GM23248 (cell line): ENCODE results near the gene KAZALD1. TPM values are rescaled to one million over a fixed set of nuclear protein-coding genes. Genes with fewer than 3 reads are reported as not detected.
A peak's percentile ranks its signal among the peaks of the same experiment; 100 is the strongest.

Experiments
- DNase-seq: peaks from one replicate; pipeline ENCODE4 v3.0.0-alpha.2; 2015
- H2AFZ ChIP-seq: fragments of 200-600 bp; sonication (generic); 2 replicates; pipeline ENCODE4 v1.6.1; 2016; ENCODE audit warnings: antibody characterized with exemption
- H3F3A ChIP-seq: fragments of 200-600 bp; sonication (generic); 2 replicates; pipeline ENCODE4 v1.6.1; 2016; ENCODE audit warnings: mild to moderate bottlenecking, antibody characterized with exemption, mixed run types; ENCODE audit not compliant: insufficient read depth
- H3K27ac ChIP-seq: fragments of 200-600 bp; sonication (generic); 2 replicates; pipeline ENCODE4 v1.5.1; 2016; ENCODE audit warnings: mild to moderate bottlenecking
- H3K27me3 ChIP-seq: fragments of 200-600 bp; sonication (generic); replicated peaks from 2 replicates; pipeline ENCODE4 v1.6.1; 2016; ENCODE audit warnings: mild to moderate bottlenecking; ENCODE audit not compliant: insufficient read depth
- H3K36me3 ChIP-seq: fragments of 200-600 bp; sonication (generic); 2 replicates; pipeline ENCODE4 v1.6.1; 2016; ENCODE audit warnings: low read depth, mild to moderate bottlenecking
- H3K4me1 ChIP-seq: fragments of 200-600 bp; sonication (generic); 2 replicates; pipeline ENCODE4 v1.6.1; 2016; ENCODE audit warnings: mild to moderate bottlenecking; ENCODE audit not compliant: insufficient read depth
- H3K4me2 ChIP-seq: fragments of 200-600 bp; sonication (generic); one replicate; pipeline ENCODE4 v1.6.1; 2016; ENCODE audit warnings: mild to moderate bottlenecking; ENCODE audit not compliant: unreplicated experiment
- H3K4me3 ChIP-seq: fragments of 200-600 bp; sonication (generic); 2 replicates; pipeline ENCODE4 v1.5.1; 2016; ENCODE audit warnings: mild to moderate bottlenecking
- H3K79me2 ChIP-seq: fragments of 200-600 bp; sonication (generic); 2 replicates; pipeline ENCODE4 v1.6.1; 2016; ENCODE audit warnings: mild to moderate bottlenecking; ENCODE audit not compliant: insufficient read depth
- H3K9ac ChIP-seq: fragments of 200-600 bp; sonication (generic); 2 replicates; pipeline ENCODE4 v1.6.1; 2016; ENCODE audit warnings: mild to moderate bottlenecking
- H3K9me2 ChIP-seq: fragments of 200-600 bp; sonication (generic); 2 replicates; pipeline ENCODE4 v1.6.1; 2016; ENCODE audit warnings: mixed run types, mild to moderate bottlenecking, moderate library complexity; ENCODE audit not compliant: insufficient read depth
- H3K9me3 ChIP-seq: fragments of 200-600 bp; sonication (generic); one replicate; pipeline ENCODE4 v1.6.1; 2017; ENCODE audit warnings: low read depth
- H4K20me1 ChIP-seq: fragments of 200-600 bp; sonication (generic); 2 replicates; pipeline ENCODE4 v1.6.0; 2016; ENCODE audit not compliant: insufficient read depth
- EZH2 ChIP-seq: fragments of 200-600 bp; sonication (generic); IDR thresholded peaks from 2 replicates; pipeline ENCODE4 v1.6.1; 2018; ENCODE audit warnings: antibody characterized with exemption, mild to moderate bottlenecking; ENCODE audit not compliant: insufficient read depth, poor library complexity, severe bottlenecking
- EZH2phosphoT487 ChIP-seq: fragments of 200-600 bp; sonication (generic); IDR thresholded peaks from 2 replicates; pipeline ENCODE4 v1.6.1; 2018; ENCODE audit warnings: antibody characterized with exemption, moderate library complexity, mild to moderate bottlenecking, low read depth; ENCODE audit not compliant: insufficient read depth
- WGBS, 2 experiments: methylation state at CpG; one replicate each; pipeline ENCODE4 v1.1.6; 2015 to 2017; ENCODE audit warnings: low lambda C conversion rate in 2 of 2, low coverage in 1 of 2; ENCODE audit errors: missing lambda C conversion rate in 2 of 2; 5-methylcytosine and 5-hydroxymethylcytosine counted together
- in situ Hi-C: fragments of 300-500 bp; cut with MboI; formaldehyde crosslinking; loops from 2 replicates; pipeline ENCODE4 v1.15.0; 2020
- polyA plus RNA-seq: library from polyadenylated mRNA; unstranded; fragments of >200 nt; fragmentation: Nextera tagmentation; extraction: Ambion mirVana; gene quantifications from 2 replicates; pipeline ENCODE4 v1.2.1, GENCODE V29; 2016
- total RNA-seq: library from RNA; depleted of rRNA; stranded (reverse); fragments of >200 nt; shearing (Covaris generic); gene quantifications from 2 replicates; pipeline ENCODE4 v1.2.3, GENCODE V29; 2014

The KAZALD1 gene
- total and polyA plus RNA-seq, 2 experiments from 2014 or later = 34.4 to 62.6 TPM

DNA sequence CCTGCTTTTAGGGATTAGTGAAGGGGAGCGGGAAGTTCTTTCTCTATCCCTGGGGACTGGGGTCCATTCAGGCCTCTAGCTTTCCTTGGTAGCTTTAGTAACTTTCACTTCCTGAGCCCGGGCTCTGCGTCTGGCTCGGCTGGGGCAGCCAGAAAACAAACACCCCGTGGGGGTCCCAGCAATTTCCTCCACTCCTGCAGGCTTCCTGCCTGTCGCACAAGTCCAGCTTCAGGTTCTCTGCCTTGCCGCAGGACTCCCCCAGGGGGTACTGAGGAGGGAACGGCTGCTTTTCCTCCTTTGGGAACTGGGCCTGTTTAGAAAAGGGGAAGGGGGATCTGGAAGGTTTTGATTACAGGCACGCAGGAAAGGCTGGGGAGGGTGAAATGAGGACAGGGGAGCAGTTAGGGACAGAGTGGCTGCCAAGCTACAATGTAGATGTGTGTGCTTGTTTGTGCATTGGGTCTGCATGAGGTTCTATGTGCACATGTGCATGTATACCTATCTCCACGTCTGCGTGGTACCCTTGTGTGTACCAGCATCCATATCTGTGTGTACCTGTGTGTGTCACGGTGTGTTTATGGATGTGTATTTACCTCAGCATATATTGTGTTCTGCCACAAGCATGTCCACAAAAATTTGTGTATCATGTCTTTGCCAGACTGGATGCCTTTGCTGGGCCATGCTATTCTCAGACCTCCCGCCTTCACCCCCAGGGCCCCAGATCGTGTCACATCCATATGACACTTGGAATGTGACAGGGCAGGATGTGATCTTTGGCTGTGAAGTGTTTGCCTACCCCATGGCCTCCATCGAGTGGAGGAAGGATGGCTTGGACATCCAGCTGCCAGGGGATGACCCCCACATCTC lies 2.0 kb downstream of the KAZALD1 start:
- Histone ChIP-seq H3K27ac (no peak overlapping the region), H3K27me3 (no peaks in the 10 kb centered on the region), H3K4me1 (peaks cover 24% of the 10 kb centered on the region), H3K4me2 (peak overlapping the region; percentile 95), H3K36me3 (no peaks in the 10 kb centered on the region), H3F3A (peaks cover 20% of the 10 kb centered on the region), H2AFZ (no peak overlapping the region), H3K9me2 (no peaks in the 10 kb centered on the region), H3K79me2 (peaks cover 36% of the 10 kb centered on the region), H3K9ac (0 out of 2 replicates have a peak overlapping the region, but pooled peaks have one; percentile 93), H3K9me3 (no peaks in the 10 kb centered on the region), H4K20me1 (no peaks in the 10 kb centered on the region), H3K4me3 (no peak overlapping the region; the same call in 1 of the 2 replicates)
- TF ChIP-seq EZH2phosphoT487 (no peak), EZH2 (no peak)
- in situ Hi-C loops = no loop called here
- no peak for DNase-seq
- WGBS, 2 experiments = 68 to 77% methylated on average over 14 to 15 of the region's 15 CpGs

DNA sequence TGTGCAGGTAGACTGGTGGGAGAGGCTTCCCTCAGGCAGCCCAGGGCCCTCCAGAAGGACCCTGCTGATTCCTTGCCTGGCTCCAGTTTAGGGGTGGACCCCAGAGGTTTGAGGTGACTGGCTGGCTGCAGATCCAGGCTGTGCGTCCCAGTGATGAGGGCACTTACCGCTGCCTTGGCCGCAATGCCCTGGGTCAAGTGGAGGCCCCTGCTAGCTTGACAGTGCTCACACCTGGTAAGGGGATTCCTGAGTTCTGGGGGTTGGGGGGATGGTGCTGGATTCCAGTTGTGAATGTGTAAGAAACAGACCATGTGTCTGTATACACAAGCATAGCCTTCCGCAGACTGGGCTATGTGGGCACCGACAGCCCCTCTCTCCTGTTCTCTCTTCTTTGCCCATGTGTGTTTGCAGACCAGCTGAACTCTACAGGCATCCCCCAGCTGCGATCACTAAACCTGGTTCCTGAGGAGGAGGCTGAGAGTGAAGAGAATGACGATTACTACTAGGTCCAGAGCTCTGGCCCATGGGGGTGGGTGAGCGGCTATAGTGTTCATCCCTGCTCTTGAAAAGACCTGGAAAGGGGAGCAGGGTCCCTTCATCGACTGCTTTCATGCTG lies 2.7 kb downstream of the KAZALD1 start:
- no peak overlapping the region for H3K9ac ChIP-seq
- in situ Hi-C loops = no loop called here
- no peaks in the 10 kb centered on the region for H3K9me2 ChIP-seq
- H3K27me3 ChIP-seq = no peaks in the 10 kb centered on the region
- no peak for DNase-seq
- H4K20me1 ChIP-seq = no peaks in the 10 kb centered on the region
- peak overlapping the region; percentile 91; the same call in 1 of the 2 replicates for H3K27ac ChIP-seq
- peaks cover 20% of the 10 kb centered on the region for H3F3A ChIP-seq
- H3K36me3 ChIP-seq = no peaks in the 10 kb centered on the region
- no peak overlapping the region for H3K4me2 ChIP-seq
- 88 to 90% methylated on average over 9 of the region's 9 CpGs for WGBS, 2 experiments
- H2AFZ ChIP-seq = no peak overlapping the region
- no peak overlapping the region for H3K4me3 ChIP-seq
- TF ChIP-seq EZH2phosphoT487 (no peak), EZH2 (no peak)
- no peaks in the 10 kb centered on the region for H3K9me3 ChIP-seq
- H3K4me1 ChIP-seq = peaks cover 24% of the 10 kb centered on the region
- H3K79me2 ChIP-seq = peaks cover 28% of the 10 kb centered on the region

DNA sequence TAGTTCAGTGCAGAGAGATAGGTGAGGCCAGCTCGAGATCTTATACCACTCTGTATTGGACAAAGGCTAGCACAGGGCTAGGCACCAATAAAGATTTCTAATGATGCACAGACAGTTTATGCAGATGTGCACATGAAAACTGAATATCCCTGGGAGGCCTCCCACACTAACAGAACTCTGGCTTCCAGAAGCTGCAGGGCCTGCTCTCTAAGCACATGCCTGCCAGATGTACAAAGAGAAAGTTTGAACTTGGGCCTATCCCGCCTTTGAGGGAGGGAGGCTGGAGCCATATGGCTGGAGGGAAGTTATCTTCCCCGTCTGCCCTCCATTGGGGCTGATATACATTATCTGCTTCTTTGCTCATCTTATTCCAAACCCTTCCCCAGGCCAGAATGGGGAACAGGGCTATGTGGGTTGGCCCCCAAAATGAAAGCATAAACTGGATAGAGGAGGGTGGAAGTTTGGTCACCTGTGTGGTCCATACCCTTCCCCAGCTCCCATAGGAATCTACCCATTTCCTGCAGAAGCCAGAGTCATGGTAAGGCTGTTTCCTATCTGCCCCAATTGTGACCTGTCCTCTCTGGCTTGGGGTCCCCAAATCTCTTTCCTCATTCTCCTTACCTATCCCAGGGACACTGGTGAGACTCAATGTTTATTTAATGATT lies 3.8 kb downstream of the KAZALD1 start:
- DNase-seq = peak; percentile 76
- Histone ChIP-seq H3K79me2 (peaks cover 21% of the 10 kb centered on the region), H3K27ac (peak overlapping the region; percentile 91), H3K27me3 (no peaks in the 10 kb centered on the region), H3K4me1 (peaks cover 24% of the 10 kb centered on the region), H3K4me3 (peak overlapping the region; percentile 76), H3F3A (peaks cover 15% of the 10 kb centered on the region), H3K9ac (peak overlapping the region; percentile 84), H3K36me3 (no peaks in the 10 kb centered on the region), H2AFZ (peak overlapping the region; percentile 70), H3K4me2 (peak overlapping the region; percentile 94), H3K9me3 (no peaks in the 10 kb centered on the region), H4K20me1 (no peaks in the 10 kb centered on the region), H3K9me2 (no peaks in the 10 kb centered on the region)
- in situ Hi-C loops = no loop called here
- TF ChIP-seq EZH2 (no peak), EZH2phosphoT487 (no peak)
- 26 to 27% methylated on average over 3 of the region's 3 CpGs for WGBS, 2 experiments

DNA sequence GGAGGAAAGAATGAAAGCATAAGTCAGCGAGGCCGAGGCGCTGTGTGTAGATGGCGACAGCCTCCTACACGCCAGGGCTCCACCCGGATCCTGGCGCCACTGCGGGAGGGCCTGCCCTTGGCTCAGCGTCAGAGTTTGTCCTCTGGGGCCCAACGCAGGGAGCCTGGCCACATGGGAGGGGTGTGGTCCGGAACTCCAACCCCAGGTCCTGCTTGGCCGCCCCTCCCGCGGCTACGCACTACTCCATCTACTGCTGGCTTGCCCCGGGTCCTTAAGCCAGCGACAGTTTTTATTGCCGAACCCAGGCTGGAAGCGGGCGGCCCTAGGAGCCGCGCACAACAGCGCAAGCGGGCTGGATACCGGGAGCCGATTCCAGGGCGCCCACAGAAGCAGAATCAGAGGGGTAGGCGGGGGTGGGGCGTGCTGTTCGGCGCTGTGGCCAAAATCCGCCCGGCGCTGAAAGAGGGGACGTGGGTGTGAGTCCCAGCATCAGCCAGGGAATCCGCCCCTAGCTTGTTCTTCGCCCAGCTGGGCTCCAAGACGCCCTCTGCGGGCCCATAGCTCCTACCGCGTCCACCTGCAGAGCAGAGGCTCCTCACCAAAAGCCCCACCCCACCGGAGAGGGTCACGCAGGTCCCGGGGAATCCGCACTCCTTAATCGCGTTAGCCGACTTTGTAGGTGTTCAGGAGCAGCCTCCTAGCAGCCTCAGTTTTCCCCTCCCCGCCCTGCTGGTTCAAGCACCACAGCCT lies 4.5 kb downstream of the KAZALD1 start:
- WGBS, 2 experiments = 2% methylated on average over 36 to 48 of the region's 49 CpGs
- Histone ChIP-seq H2AFZ (peak overlapping the region; percentile 70), H3K9me3 (no peaks in the 10 kb centered on the region), H3K4me3 (peak overlapping the region; percentile 76), H3K27me3 (no peaks in the 10 kb centered on the region), H3K36me3 (no peaks in the 10 kb centered on the region), H3F3A (peaks cover 16% of the 10 kb centered on the region), H3K9ac (peak overlapping the region; percentile 84), H3K79me2 (peaks cover 21% of the 10 kb centered on the region), H3K9me2 (no peaks in the 10 kb centered on the region), H4K20me1 (no peaks in the 10 kb centered on the region), H3K4me1 (peaks cover 24% of the 10 kb centered on the region), H3K4me2 (peak overlapping the region; percentile 94), H3K27ac (peak overlapping the region; percentile 91)
- DNase-seq = peak; percentile 93
- TF ChIP-seq EZH2phosphoT487 = no peak
- TF ChIP-seq EZH2 = no peak
- in situ Hi-C loops = no loop called here
